Peyer's patch (tissue), 4 donors: Measurements from ENCODE around the gene SSH2. TPM values are rescaled to one million over a fixed set of nuclear protein-coding genes. Genes with fewer than 3 reads are reported as not detected.

Experiments
- DNase-seq, 3 donors: peaks; one replicate each; pipeline ENCODE4 v3.0.0-alpha.2; 2017 to 2019
- H3K27ac ChIP-seq, 4 donors: fragments of 200-600 bp; sonication (generic); one replicate each; pipeline ENCODE4 v1.5.1; 2016 to 2019
- H3K27me3 ChIP-seq, 2 donors: fragments of 200-600 bp; sonication (generic); one replicate each; pipeline ENCODE4 v1.5.1; 2019
- H3K36me3 ChIP-seq, 3 donors: fragments of 200-600 bp; sonication (generic); one replicate each; pipeline ENCODE4 v1.5.1; 2016 to 2019
- H3K4me1 ChIP-seq, 4 donors: fragments of 200-600 bp; sonication (generic); one replicate each; pipeline ENCODE4 v1.5.1; 2016 to 2019
- H3K4me3 ChIP-seq, 4 donors: fragments of 200-600 bp; sonication (generic); 1 replicate in 3 of 4; 2 replicates in 1 of 4; pipeline ENCODE4 v1.5.1; 2016 to 2019; ENCODE audit warnings: mild to moderate bottlenecking in 1 of 4
- H3K9me3 ChIP-seq, 4 donors: fragments of 200-600 bp; sonication (generic); one replicate each; pipeline ENCODE4 v1.5.1; 2016 to 2019; ENCODE audit warnings: mild to moderate bottlenecking in 1 of 4
- CTCF ChIP-seq, 6 experiments: fragments of 450-650 bp in 4 of 6; fragments of 200-600 bp in 2 of 6; sonication (generic) in 1 of 6; IDR thresholded peaks; one replicate each; pipeline ENCODE4 v1.5.1; 2017 to 2019; ENCODE audit warnings: antibody characterized with exemption in 6 of 6, mild to moderate bottlenecking in 3 of 6, moderate library complexity in 1 of 6
- POLR2A ChIP-seq, 2 donors: fragments of 450-650 bp; IDR thresholded peaks; one replicate each; pipeline ENCODE4 v1.5.1; 2017; ENCODE audit warnings: antibody characterized with exemption in 2 of 2, mild to moderate bottlenecking in 2 of 2, moderate library complexity in 2 of 2
- total RNA-seq, 4 donors: library from RNA; depleted of rRNA; stranded (reverse); fragments of >200 nt; gene quantifications; one replicate each; pipeline ENCODE4 v1.1.0, GENCODE V29; 2016

The SSH2 gene
- total RNA-seq, 4 donors from 2014 or later, result 45.4 to 139 (median 58.2) TPM

GRCh38 chr17:29764748-29765147 is 165.3 kb downstream of the SSH2 start:
- DNase-seq, result no peak
- no peaks in the 10 kb centered on the region for H3K27me3 ChIP-seq
- no peaks in the 10 kb centered on the region for H3K36me3 ChIP-seq
- no peaks in the 10 kb centered on the region for H3K9me3 ChIP-seq
- no peak overlapping the region for H3K27ac ChIP-seq
- TF ChIP-seq CTCF (IDR thresholded peaks at IDR 0.05), result no peak
- no peak for TF ChIP-seq POLR2A (IDR thresholded peaks at IDR 0.05)
- no peak overlapping the region for H3K4me3 ChIP-seq
- no peaks in the 10 kb centered on the region for H3K4me1 ChIP-seq

GRCh38 chr17:29764217-29764616 is 165.8 kb downstream of the SSH2 start:
- Histone ChIP-seq H3K36me3 (no peaks in the 10 kb centered on the region), H3K4me1 (peaks cover 0 to under 1% (median 0%) of the 10 kb centered on the region in 4 donors), H3K9me3 (no peaks in the 10 kb centered on the region), H3K27ac (no peak overlapping the region), H3K27me3 (no peaks in the 10 kb centered on the region), H3K4me3 (no peak overlapping the region)
- TF ChIP-seq CTCF (IDR thresholded peaks at IDR 0.05) (no peak), POLR2A (IDR thresholded peaks at IDR 0.05) (no peak)
- no peak for DNase-seq

- TF ChIP-seq POLR2A (IDR thresholded peaks at IDR 0.05) (no peak), CTCF (IDR thresholded peaks at IDR 0.05) (no peak)
- no peak overlapping the region for H3K4me3 ChIP-seq
Observed at GRCh38 chr17:29763273-29763672, 166.8 kb downstream of the SSH2 start.

GRCh38 chr17:29761040-29761761 is 168.8 kb downstream of the SSH2 start:
- DNase-seq, result peak; percentile 88 to 97 (median 94)
- H3K4me3 ChIP-seq, result peak overlapping the region; percentile 66 to 86 (median 76)
- TF ChIP-seq POLR2A (IDR thresholded peaks at IDR 0.05) (peak; percentile 29 to 34), CTCF (IDR thresholded peaks at IDR 0.05) (no peak)
- H3K27me3 ChIP-seq, result no peaks in the 10 kb centered on the region
- H3K27ac ChIP-seq, result peak overlapping the region; percentile 73 to 96 (median 81)
- no peaks in the 10 kb centered on the region for H3K36me3 ChIP-seq
- peaks cover 0 to 12% (median 3%) of the 10 kb centered on the region in 4 donors for H3K4me1 ChIP-seq
- no peaks in the 10 kb centered on the region for H3K9me3 ChIP-seq

More at GRCh38 chr17:29763273-29763672, 166.8 kb downstream of the SSH2 start:
- Histone ChIP-seq H3K36me3 (no peaks in the 10 kb centered on the region), H3K4me1 (peaks cover 0 to 6% (median 0%) of the 10 kb centered on the region in 4 donors), H3K27me3 (no peaks in the 10 kb centered on the region), H3K9me3 (no peaks in the 10 kb centered on the region), H3K27ac (no peak overlapping the region)
- no peak for DNase-seq

DNA sequence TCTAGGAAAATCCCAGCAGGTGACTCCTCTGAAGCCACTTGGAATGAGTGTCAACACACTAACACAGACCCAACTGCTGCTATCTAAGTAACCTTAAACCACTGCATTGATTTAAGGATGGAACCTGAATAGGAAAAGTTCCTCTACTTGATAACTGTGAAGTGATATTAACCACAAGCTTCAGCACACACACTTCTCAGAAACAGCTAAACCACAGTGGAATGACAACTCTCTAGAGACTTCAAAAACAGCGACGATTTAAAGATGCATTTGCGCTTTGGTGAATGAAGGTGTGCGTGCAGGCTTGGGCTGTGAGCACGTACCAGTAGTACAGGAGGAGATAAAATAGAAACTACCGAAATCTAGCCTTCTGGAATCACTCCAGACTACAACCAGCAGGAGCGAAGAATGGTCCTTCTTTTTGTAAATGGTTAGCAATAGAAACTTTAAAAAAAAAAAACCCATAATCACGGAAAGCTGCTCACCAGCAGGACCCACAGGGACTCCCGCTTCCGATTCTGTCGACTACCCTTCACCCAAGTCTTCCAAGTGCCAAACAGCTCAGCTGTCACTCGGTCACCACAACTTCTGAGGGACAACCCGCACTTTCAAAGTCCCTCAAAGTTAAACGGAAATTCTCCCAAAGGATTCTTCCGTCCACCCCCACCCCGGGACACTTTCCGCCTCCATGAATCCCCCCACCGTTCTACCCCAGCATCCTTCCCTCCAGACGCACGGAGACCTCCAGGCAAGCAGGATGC is 169.6 kb downstream of the SSH2 start:
- Histone ChIP-seq H3K27ac (peak overlapping the region; percentile 73 to 96 (median 81)), H3K27me3 (no peaks in the 10 kb centered on the region), H3K4me3 (peak overlapping the region; percentile 66 to 86 (median 76)), H3K36me3 (no peaks in the 10 kb centered on the region), H3K4me1 (peaks cover 0 to 12% (median 3%) of the 10 kb centered on the region in 4 donors), H3K9me3 (no peaks in the 10 kb centered on the region)
- TF ChIP-seq CTCF (IDR thresholded peaks at IDR 0.05) (no peak), POLR2A (IDR thresholded peaks at IDR 0.05) (peak; percentile 22 to 24)
- peak in 2 of 3 donors; percentile 74 to 82 for DNase-seq
